ENCODE results near the gene CDPF1. TPM values are rescaled to one million over a fixed set of nuclear protein-coding genes. Genes with fewer than 3 reads are reported as not detected.
A peak's percentile ranks its signal among the peaks of the same experiment; 100 is the strongest.

CDPF1 gene
- total RNA-seq = 1 to 10 TPM; 5.3 to 9.1 (median 8.8) TPM
- 10 to 100 TPM; 11.2 to 17.8 (median 14.3) TPM for polyA plus RNA-seq
- long read RNA-seq, donor 1, partial matches to known transcripts = 1 of 7 reads
- long read RNA-seq, donor 1, other reads (novel, unspliced or antisense) = 5 of 7 reads
- long read RNA-seq, donor 2, transcript CDPF1-201 (4 exons, 1,875 nt) = major isoform, 8 of 18 reads
- long read RNA-seq, donor 2, partial matches to known transcripts = 1 of 18 reads
- long read RNA-seq, donor 2, other reads (novel, unspliced or antisense) = 5 of 18 reads

GRCh38 chr22:46250035-46250782 lies at the start of gene CDPF1:
Gene CDPF1 (minus strand): TSS chr22:46250293. CDS start chr22:46248284, 2,009 bp downstream.
- TF ChIP-seq CTCF (IDR thresholded peaks at IDR 0.05) = no peak
- Histone ChIP-seq H3K27ac (peak within 1 kb of the TSS; percentile 93), H3K4me1 (peaks cover 31% of the 10 kb centered on the region), H3K9me3 (no peaks in the 10 kb centered on the region), H3K4me3 (peak within 1 kb of the TSS; percentile 97), H3K27me3 (ENCODE audit: insufficient read depth in 3 of 3, low read length in 2 of 3) (no peaks in the 10 kb centered on the region), H3K36me3 (ENCODE audit: insufficient read depth in 1 of 2, low read depth in 1 of 2) (no peaks in the 10 kb centered on the region)
- 0 to 1% (median 0%) methylated on average over 56 to 89 of the region's 89 CpGs for WGBS, 3 donors
- ATAC-seq = peak; percentile 91 to 94 (median 92)
- intact Hi-C loops (cut with DNase I) = loop anchor here in 1 of 2 donors (5.0 kb wide), 1 partner anchor 103 kb away; no protein-coding TSS in a partner anchor
- peak; percentile 93 to 95 for DNase-seq

GRCh38 chr22:46299101-46299500 lies 49.0 kb upstream of the CDPF1 start:
- ATAC-seq (no peak), DNase-seq (no peak)
- no peak for TF ChIP-seq CTCF (IDR thresholded peaks at IDR 0.05)
- no peak overlapping the region for H3K4me3 ChIP-seq
- 93 to 96% (median 94%) methylated on average over 13 of the region's 13 CpGs for WGBS, 3 donors
- no peaks in the 10 kb centered on the region for H3K27me3 ChIP-seq (ENCODE audit: insufficient read depth in 3 of 3, low read length in 2 of 3)
- intact Hi-C loops (cut with DNase I) = loop anchor here in 1 of 2 donors (5.0 kb wide), 1 partner anchor 152 kb away; no protein-coding TSS in a partner anchor
- peaks cover 7% of the 10 kb centered on the region for H3K4me1 ChIP-seq
- H3K9me3 ChIP-seq = no peaks in the 10 kb centered on the region
- no peak overlapping the region for H3K27ac ChIP-seq
- peaks cover 0 to under 1% of the 10 kb centered on the region in 2 donors for H3K36me3 ChIP-seq (ENCODE audit: insufficient read depth in 1 of 2, low read depth in 1 of 2)

GRCh38 chr22:46297151-46297812 lies 47.2 kb upstream of the CDPF1 start:
- Histone ChIP-seq H3K36me3 (ENCODE audit: insufficient read depth in 1 of 2, low read depth in 1 of 2) (peaks cover 0 to 18% of the 10 kb centered on the region in 2 donors), H3K4me1 (peaks cover 7% of the 10 kb centered on the region), H3K9me3 (no peaks in the 10 kb centered on the region), H3K4me3 (peak overlapping the region; percentile 74), H3K27me3 (ENCODE audit: insufficient read depth in 3 of 3, low read length in 2 of 3) (no peaks in the 10 kb centered on the region), H3K27ac (no peak overlapping the region)
- intact Hi-C loops (cut with DNase I) = loop anchor here in 1 of 2 donors (5.0 kb wide), 1 partner anchor 150 kb away; no protein-coding TSS in a partner anchor
- ATAC-seq (peak in 2 of 4 donors; percentile 6 to 7), DNase-seq (peak in 1 of 2 donors; percentile 31)
- 6 to 11% (median 7%) methylated on average over 18 to 32 of the region's 32 CpGs for WGBS, 3 donors
- TF ChIP-seq CTCF (IDR thresholded peaks at IDR 0.05) = no peak

- H3K4me3 ChIP-seq = peak within 1 kb of the TSS; percentile 74
- intact Hi-C loops (cut with DNase I) = loop anchor here in 1 of 2 donors (5.0 kb wide), 1 partner anchor 149 kb away; no protein-coding TSS in a partner anchor
- no peaks in the 10 kb centered on the region for H3K9me3 ChIP-seq
- H3K36me3 ChIP-seq (ENCODE audit: insufficient read depth in 1 of 2, low read depth in 1 of 2) = peaks cover 0 to 26% of the 10 kb centered on the region in 2 donors
- H3K27me3 ChIP-seq (ENCODE audit: insufficient read depth in 3 of 3, low read length in 2 of 3) = no peaks in the 10 kb centered on the region
- peaks cover 7% of the 10 kb centered on the region for H3K4me1 ChIP-seq
- DNase-seq (peak; percentile 98 to 99), ATAC-seq (peak; percentile 96 to 99 (median 98))
- H3K27ac ChIP-seq = peak within 1 kb of the TSS; percentile 89
- peak; percentile 20 for TF ChIP-seq CTCF (IDR thresholded peaks at IDR 0.05)
- 0 to 1% (median 1%) methylated on average over 71 to 76 of the region's 76 CpGs for WGBS, 3 donors
Observed at GRCh38 chr22:46296257-46297150, 46.4 kb upstream of the CDPF1 start, which contains the start of gene GTSE1. Gene GTSE1 (plus strand): TSS chr22:46296870. CDS start chr22:46297401, 531 bp downstream.

All from psoas muscle (tissue), 8 donors.